ENCODE data around the gene PITPNC1.

DNA sequence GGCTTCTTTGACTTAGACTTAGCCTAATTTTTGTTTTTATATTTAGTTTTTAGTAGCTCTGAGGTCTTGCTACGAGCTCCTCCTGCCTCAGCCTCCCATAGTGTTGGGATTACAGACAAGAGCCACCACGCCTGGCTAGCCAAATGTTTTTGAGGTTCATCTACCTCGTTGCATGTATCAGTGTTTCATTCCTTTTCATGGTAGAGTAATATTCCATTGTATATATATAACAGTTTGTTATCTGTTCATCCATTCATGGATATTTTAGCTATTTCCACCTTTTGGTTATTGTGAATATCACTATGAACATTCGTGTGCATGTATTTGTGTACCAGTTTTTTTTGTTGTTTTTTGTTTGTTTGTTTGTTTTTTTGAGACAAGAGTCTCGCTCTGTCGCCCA lies 352.8 kb downstream of the PITPNC1 start:
- no peak for TF ChIP-seq POLR2A (IDR thresholded peaks at IDR 0.05; ENCODE audit: insufficient read depth in 1 of 2, low read depth in 2 of 2, low read length in 2 of 2)
- TF ChIP-seq RBFOX2 (IDR thresholded peaks at IDR 0.05; ENCODE audit: low read depth, low read length) = no peak
